Peyer's patch (tissue), 4 donors: ENCODE measurements around the gene FUBP1. TPM values are rescaled to one million over a fixed set of nuclear protein-coding genes. Genes with fewer than 3 reads are reported as not detected.

Source experiments
- DNase-seq, 3 donors: peaks; one replicate each; pipeline ENCODE4 v3.0.0-alpha.2; 2017 to 2019
- H3K27ac ChIP-seq, 4 donors: fragments of 200-600 bp; sonication (generic); one replicate each; pipeline ENCODE4 v1.5.1; 2016 to 2019
- H3K27me3 ChIP-seq, 2 donors: fragments of 200-600 bp; sonication (generic); one replicate each; pipeline ENCODE4 v1.5.1; 2019
- H3K36me3 ChIP-seq, 3 donors: fragments of 200-600 bp; sonication (generic); one replicate each; pipeline ENCODE4 v1.5.1; 2016 to 2019
- H3K4me1 ChIP-seq, 4 donors: fragments of 200-600 bp; sonication (generic); one replicate each; pipeline ENCODE4 v1.5.1; 2016 to 2019
- H3K4me3 ChIP-seq, 4 donors: fragments of 200-600 bp; sonication (generic); 1 replicate in 3 of 4; 2 replicates in 1 of 4; pipeline ENCODE4 v1.5.1; 2016 to 2019; ENCODE audit warnings: mild to moderate bottlenecking in 1 of 4
- H3K9me3 ChIP-seq, 4 donors: fragments of 200-600 bp; sonication (generic); one replicate each; pipeline ENCODE4 v1.5.1; 2016 to 2019; ENCODE audit warnings: mild to moderate bottlenecking in 1 of 4
- CTCF ChIP-seq, 6 experiments: fragments of 450-650 bp in 4 of 6; fragments of 200-600 bp in 2 of 6; sonication (generic) in 1 of 6; IDR thresholded peaks; one replicate each; pipeline ENCODE4 v1.5.1; 2017 to 2019; ENCODE audit warnings: antibody characterized with exemption in 6 of 6, mild to moderate bottlenecking in 3 of 6, moderate library complexity in 1 of 6
- POLR2A ChIP-seq, 2 donors: fragments of 450-650 bp; IDR thresholded peaks; one replicate each; pipeline ENCODE4 v1.5.1; 2017; ENCODE audit warnings: antibody characterized with exemption in 2 of 2, mild to moderate bottlenecking in 2 of 2, moderate library complexity in 2 of 2
- total RNA-seq, 4 donors: library from RNA; depleted of rRNA; stranded (reverse); fragments of >200 nt; gene quantifications; one replicate each; pipeline ENCODE4 v1.1.0, GENCODE V29; 2016

The FUBP1 gene
- total RNA-seq, 4 donors from 2014 or later: 76.4 to 196 (median 129) TPM

GRCh38 chr1:78009276-78009675, 30.4 kb upstream of the FUBP1 start:
- Histone ChIP-seq H3K36me3 (peaks cover 0 to 7% (median 0%) of the 10 kb centered on the region in 3 donors), H3K4me3 (no peak overlapping the region), H3K27me3 (no peaks in the 10 kb centered on the region), H3K4me1 (peaks cover 0 to 4% (median 0%) of the 10 kb centered on the region in 4 donors), H3K27ac (no peak overlapping the region), H3K9me3 (no peaks in the 10 kb centered on the region)
- no peak for DNase-seq
- no peak for TF ChIP-seq CTCF (IDR thresholded peaks at IDR 0.05)
- no peak for TF ChIP-seq POLR2A (IDR thresholded peaks at IDR 0.05)

GRCh38 chr1:78007677-78008341, 28.9 kb upstream of the FUBP1 start:
- Histone ChIP-seq H3K4me3 (peak overlapping the region in 2 of 4 donors; percentile 1 to 55), H3K27me3 (no peaks in the 10 kb centered on the region), H3K27ac (no peak overlapping the region), H3K9me3 (no peaks in the 10 kb centered on the region), H3K36me3 (no peaks in the 10 kb centered on the region), H3K4me1 (peaks cover 0 to 15% (median 0%) of the 10 kb centered on the region in 4 donors)
- DNase-seq: no peak
- TF ChIP-seq POLR2A (IDR thresholded peaks at IDR 0.05) (no peak), CTCF (IDR thresholded peaks at IDR 0.05) (no peak)

- no peaks in the 10 kb centered on the region for H3K9me3 ChIP-seq
- H3K36me3 ChIP-seq: no peaks in the 10 kb centered on the region
- no peak for DNase-seq
- H3K4me3 ChIP-seq: peak overlapping the region in 3 of 4 donors; percentile 43 to 55 (median 54)
- peak overlapping the region in 3 of 4 donors; percentile 36 to 88 (median 83) for H3K27ac ChIP-seq
- no peaks in the 10 kb centered on the region for H3K27me3 ChIP-seq
- TF ChIP-seq POLR2A (IDR thresholded peaks at IDR 0.05) (no peak), CTCF (IDR thresholded peaks at IDR 0.05) (no peak)
- peaks cover 0 to 15% (median 0%) of the 10 kb centered on the region in 4 donors for H3K4me1 ChIP-seq
Observed at GRCh38 chr1:78006521-78006920, 27.6 kb upstream of the FUBP1 start.

GRCh38 chr1:78005755-78006154, 26.9 kb upstream of the FUBP1 start:
- Histone ChIP-seq H3K9me3 (no peaks in the 10 kb centered on the region), H3K36me3 (no peaks in the 10 kb centered on the region), H3K27ac (peak overlapping the region; percentile 64 to 88 (median 79)), H3K4me1 (peaks cover 0 to 15% (median 0%) of the 10 kb centered on the region in 4 donors), H3K27me3 (no peaks in the 10 kb centered on the region), H3K4me3 (peak overlapping the region in 3 of 4 donors; percentile 43 to 55 (median 54))
- DNase-seq: no peak
- TF ChIP-seq POLR2A (IDR thresholded peaks at IDR 0.05) (peak; percentile 15 to 43), CTCF (IDR thresholded peaks at IDR 0.05) (no peak)

- no peak for TF ChIP-seq POLR2A (IDR thresholded peaks at IDR 0.05)
- no peak for TF ChIP-seq CTCF (IDR thresholded peaks at IDR 0.05)
- no peak for DNase-seq
- Histone ChIP-seq H3K27me3 (no peaks in the 10 kb centered on the region), H3K36me3 (no peaks in the 10 kb centered on the region), H3K4me1 (peaks cover 0 to 15% (median 0%) of the 10 kb centered on the region in 4 donors), H3K27ac (peak overlapping the region; percentile 64 to 88 (median 79)), H3K9me3 (no peaks in the 10 kb centered on the region), H3K4me3 (peak overlapping the region; percentile 36 to 55 (median 48))
Observed at GRCh38 chr1:78005448-78005722, 26.5 kb upstream of the FUBP1 start.
